ENCODE measurements around the gene NCCRP1.

NCCRP1 gene, protein sequence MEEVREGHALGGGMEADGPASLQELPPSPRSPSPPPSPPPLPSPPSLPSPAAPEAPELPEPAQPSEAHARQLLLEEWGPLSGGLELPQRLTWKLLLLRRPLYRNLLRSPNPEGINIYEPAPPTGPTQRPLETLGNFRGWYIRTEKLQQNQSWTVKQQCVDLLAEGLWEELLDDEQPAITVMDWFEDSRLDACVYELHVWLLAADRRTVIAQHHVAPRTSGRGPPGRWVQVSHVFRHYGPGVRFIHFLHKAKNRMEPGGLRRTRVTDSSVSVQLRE

DNA sequence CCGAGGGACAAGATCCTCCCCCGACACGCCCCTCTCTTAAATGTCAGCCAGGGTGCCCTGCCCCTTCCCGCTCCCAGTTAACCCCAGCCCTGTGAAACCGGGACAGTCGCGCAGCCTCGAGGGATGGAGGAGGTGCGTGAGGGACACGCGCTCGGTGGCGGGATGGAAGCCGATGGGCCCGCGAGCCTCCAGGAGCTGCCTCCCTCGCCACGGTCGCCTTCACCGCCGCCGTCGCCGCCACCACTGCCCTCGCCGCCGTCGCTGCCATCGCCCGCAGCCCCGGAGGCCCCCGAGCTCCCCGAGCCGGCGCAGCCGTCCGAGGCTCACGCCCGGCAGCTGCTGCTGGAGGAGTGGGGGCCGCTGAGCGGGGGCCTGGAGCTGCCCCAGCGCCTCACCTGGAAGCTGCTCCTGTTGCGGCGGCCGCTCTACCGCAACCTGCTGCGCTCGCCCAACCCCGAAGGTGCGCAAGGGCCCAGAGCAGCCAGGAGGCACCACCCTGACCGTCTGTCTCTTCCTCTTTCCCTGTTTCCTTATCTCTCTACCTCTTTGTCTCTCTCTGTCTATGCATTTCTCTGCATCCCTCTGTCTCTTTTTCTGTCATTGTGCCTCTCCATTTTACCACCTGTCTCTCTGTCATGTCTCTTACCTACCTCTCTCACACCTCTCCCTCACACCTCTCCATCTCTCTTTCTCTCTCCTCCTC is at the start of gene NCCRP1:
TSS of gene NCCRP1 (plus strand) at position 105 of the 703 bp plus-strand sequence. CDS start at position 124, 19 bp downstream.
- no peak for DNase-seq (ENCODE audit: low read depth in 2 of 2, low spot score in 1 of 2)

DNA sequence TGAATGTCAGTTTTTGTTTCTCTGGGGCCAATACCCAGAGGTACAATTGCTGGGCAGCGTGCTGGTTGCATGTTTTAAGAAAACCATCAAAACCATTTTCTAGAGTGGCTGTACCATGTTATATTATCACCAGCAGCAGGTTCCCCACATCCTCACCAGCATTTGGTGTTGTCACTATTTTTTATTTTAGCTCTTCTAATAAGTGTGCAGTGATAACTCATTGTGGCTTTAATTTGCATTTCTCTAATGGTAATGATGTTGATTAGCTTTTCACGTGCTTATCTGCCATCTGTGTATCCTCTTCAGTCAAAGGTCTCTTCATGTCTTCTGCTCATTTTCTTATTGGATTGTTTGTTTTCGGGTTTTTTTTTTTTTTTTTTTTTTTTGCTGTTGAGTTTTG is 49.3 kb upstream of the NCCRP1 start:
- no peak for DNase-seq (ENCODE audit: low read depth in 2 of 2, low spot score in 1 of 2)

- no peak for DNase-seq (ENCODE audit: low read depth in 2 of 2, low spot score in 1 of 2)
These were observed 47.7 kb upstream of the NCCRP1 start for GRCh38 chr19:39148939-39149529.

- DNase-seq (ENCODE audit: low read depth in 2 of 2, low spot score in 1 of 2): no peak
These were observed 46.5 kb upstream of the NCCRP1 start for GRCh38 chr19:39150235-39150634.

DNA sequence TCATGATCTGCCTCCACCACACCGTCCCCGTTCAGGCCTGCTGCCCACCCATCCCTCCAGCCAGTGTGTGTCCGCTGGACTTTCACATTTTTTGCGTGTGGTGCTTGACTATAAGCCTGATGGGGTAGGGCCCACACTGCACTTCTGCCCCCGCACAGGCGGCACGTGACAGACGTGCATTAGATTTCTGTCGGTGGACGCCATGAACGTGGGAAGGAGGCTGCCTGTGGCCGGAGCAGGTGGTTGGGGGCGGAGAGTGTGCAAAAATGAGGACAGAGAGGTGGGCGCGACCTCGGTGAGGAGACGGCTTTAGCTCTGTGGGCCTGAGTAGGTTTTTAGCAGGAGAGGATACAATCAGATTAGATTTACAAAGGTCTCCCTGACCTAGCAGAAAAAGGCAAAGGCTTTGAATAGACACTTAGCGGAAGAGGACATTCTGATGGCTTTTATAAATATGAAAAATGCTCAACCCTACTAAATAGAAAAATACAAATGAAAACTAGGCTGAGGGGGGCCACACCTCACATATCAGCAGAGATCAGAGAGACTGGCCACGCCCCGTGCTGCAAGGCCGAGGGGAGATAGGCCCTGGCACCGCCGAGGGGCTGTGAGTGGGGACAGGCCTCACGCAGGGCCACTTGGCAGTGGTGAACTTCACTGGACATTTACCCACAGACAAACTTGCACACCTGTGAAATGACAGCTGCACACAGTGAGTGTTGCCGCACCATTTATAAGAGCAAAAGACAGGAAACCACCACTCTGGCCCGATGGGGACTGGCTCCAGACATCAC is 45.8 kb upstream of the NCCRP1 start:
- DNase-seq (ENCODE audit: low read depth in 2 of 2, low spot score in 1 of 2): no peak

GRCh38 chr19:39152066-39152465 is 44.7 kb upstream of the NCCRP1 start:
- DNase-seq (ENCODE audit: low read depth in 2 of 2, low spot score in 1 of 2): no peak

- DNase-seq (ENCODE audit: low read depth in 2 of 2, low spot score in 1 of 2): no peak
These were observed 42.6 kb upstream of the NCCRP1 start for GRCh38 chr19:39154100-39154628.

- DNase-seq (ENCODE audit: low read depth in 2 of 2, low spot score in 1 of 2): no peak
These were observed 42.1 kb upstream of the NCCRP1 start for GRCh38 chr19:39154629-39155100.

DNA sequence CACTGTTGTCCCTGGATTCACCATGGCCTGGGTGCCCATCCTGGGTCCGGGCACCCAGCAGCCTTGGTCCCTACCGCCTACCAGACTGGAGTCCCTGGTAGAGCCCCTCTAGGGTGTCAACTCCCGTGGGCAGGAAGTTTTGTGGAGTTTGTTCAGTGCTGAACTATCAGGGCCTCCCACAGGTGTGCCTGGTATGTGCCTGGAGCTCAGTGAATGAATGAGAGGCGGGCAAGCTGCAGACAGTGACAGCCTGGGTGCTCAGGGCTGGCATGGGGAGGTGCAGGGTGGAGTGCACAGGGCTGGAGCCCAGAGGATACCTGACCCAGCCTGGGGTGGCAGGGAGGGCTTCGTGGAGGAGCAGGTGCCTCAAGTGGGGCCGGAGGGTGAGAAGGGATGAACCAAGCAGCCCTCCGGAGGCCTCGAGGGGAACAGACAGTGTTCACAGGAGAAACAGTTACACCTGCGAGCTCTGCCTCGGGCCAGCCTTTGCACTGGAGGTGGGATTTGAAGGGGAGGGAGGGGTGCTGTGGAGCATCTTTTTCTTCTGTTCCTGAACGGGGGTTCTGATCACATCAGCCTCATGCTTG is 41.6 kb upstream of the NCCRP1 start:
- no peak for DNase-seq (ENCODE audit: low read depth in 2 of 2, low spot score in 1 of 2)

- DNase-seq (ENCODE audit: low read depth in 2 of 2, low spot score in 1 of 2): no peak
These were observed 41.0 kb upstream of the NCCRP1 start for GRCh38 chr19:39155741-39156140.

DNA sequence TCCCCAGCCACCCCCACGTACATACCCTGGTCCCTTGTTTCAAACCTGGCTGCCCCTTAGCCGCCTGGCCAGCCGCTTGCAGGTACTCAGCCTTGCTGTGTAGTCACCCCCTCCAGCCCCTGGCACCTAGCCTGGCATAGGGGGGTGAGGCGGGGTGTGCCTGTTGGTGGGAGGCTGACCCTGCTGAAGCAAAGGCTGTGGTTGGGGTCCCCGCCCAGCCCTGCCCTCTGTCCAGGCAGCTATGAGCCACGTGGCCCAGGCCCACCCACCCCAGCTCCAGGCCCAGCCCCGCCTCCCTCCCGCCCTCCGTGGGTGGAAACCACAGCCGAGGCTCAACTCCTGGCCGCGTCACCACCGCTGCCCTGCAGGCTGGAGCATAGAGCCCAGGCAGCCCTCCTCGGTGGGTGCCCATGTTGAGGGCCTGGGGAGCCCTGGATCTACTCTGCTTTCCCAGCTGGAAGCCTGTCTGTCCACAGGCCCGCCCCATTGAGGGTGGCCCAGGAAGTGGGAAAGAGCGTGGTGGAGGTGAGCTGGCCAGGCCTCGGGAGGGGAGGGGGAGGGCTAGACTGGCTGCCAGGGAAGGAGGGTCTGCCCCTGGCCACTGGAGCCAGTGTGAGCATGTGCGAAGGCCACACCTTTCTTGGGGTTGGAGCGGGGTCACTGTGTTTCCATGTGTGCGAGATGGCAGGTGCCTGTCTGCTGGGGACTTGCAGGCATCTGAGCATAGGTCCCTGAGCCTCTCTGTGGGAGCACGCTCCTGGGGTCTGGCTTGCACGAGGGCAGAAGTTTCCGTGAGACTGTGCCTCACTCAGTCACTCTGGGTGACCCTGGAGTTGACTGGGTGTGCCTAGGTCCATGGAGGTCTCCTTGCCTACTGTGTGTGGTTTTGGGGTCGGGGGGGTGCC is 40.2 kb upstream of the NCCRP1 start:
- no peak for DNase-seq (ENCODE audit: low read depth in 2 of 2, low spot score in 1 of 2)

GRCh38 chr19:39157275-39157996 is 39.3 kb upstream of the NCCRP1 start:
- no peak for DNase-seq (ENCODE audit: low read depth in 2 of 2, low spot score in 1 of 2)

- no peak for DNase-seq (ENCODE audit: low read depth in 2 of 2, low spot score in 1 of 2)
These were observed 38.8 kb upstream of the NCCRP1 start for GRCh38 chr19:39157997-39158389.

DNA sequence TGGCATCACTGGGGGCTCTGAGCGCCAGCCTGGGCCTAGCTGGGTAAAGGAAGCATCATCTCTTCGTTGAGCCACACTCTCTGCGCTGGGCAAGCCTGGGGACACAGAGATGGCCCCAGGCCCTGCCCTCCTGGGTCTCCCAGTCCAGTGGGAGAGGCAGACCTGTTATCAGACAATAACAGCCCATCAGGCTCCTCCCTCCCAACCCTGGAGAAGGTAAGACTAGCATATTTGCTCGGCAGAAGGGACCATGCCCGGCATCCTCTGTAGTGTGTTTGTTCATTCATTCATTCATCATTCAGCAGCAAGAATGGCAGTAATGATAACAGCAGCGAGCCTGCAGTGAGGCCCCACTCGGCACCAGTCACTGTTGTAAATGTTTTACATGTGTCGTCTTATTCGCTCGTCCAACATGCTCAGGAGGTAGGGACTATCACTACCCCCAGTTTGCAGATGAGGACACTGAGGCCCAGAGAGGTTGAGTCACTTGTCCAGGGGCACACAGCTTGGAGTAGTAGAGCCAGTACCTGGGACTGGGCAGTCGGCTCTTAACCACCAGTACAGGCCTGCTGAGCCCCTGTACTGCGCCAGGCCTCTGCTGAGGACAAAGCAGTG is 38.0 kb upstream of the NCCRP1 start:
- DNase-seq (ENCODE audit: low read depth in 2 of 2, low spot score in 1 of 2): no peak

- no peak for DNase-seq (ENCODE audit: low read depth in 2 of 2, low spot score in 1 of 2)
These were observed 36.3 kb upstream of the NCCRP1 start for GRCh38 chr19:39160523-39160861.

GRCh38 chr19:39160889-39161672 is 35.7 kb upstream of the NCCRP1 start:
- no peak for DNase-seq (ENCODE audit: low read depth in 2 of 2, low spot score in 1 of 2)

- DNase-seq (ENCODE audit: low read depth in 2 of 2, low spot score in 1 of 2): no peak
These were observed 34.2 kb upstream of the NCCRP1 start for GRCh38 chr19:39162441-39163043.

DNA sequence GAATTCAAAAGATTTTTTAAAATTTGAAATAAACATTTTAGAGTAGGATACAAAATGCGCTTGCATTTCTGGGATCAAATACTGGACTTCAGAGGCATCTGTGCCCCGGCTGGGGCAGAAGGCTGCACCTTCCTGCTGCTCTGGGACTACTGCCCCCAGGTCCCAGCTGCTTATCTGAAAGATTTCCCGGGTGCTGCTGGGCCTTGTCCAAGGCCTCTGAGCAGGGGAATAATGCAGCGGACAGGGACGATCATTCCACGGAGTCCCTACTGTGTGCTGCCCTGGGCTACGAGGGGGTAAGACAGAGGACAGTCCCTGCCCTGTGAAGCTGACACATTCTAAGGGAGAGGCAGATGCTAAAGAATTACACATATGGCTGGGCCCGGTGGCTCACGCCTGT is 33.1 kb upstream of the NCCRP1 start:
- DNase-seq (ENCODE audit: low read depth in 2 of 2, low spot score in 1 of 2): no peak

Measured in stimulated activated CD8-positive, alpha-beta memory T cell treated with anti-CD3 and anti-CD28 coated beads, Interleukin-4, amount 100 ng/mL, for 1 hour (primary cell).